ENCODE results near the gene LMCD1.

DNA sequence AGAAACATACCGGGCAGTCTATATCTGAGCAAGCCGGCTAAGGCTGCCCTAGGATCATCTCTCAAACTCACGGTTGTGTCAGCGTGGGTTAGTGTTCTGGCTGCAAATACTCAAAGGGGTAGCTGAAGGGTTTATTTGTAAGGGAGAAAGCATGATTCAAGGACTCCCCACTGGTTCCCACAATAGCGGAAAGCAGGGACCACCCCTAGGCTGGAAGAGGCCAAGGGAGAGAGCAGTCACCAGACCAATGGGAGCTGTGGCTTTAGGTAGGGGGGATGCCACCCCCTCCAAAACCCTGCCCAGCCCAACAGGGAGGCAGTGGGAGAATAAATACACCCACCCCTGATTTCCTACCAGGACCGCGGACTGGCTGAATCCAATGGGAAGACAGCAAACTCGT, 7.3 kb upstream of the LMCD1 start:
- TF ChIP-seq EZH2 (IDR thresholded peaks at IDR 0.05): no peak
- no peak for TF ChIP-seq POLR2AphosphoS5 (IDR thresholded peaks at IDR 0.05; ENCODE audit: borderline replicate concordance, low read depth, low read length)

All from SK-N-MC (cell line).